Activated naive CD8-positive, alpha-beta T cell treated with anti-CD3 and anti-CD28 coated beads, Interleukin-2, amount 10 ng/mL, durations not matched to agents 7 days and 5 days (primary cell): ENCODE results near the gene MLKL. TPM values are rescaled to one million over a fixed set of nuclear protein-coding genes. Genes with fewer than 3 reads are reported as not detected.
"Not testable (repeated sequence)": the region's sequence is repeated elsewhere in the genome, so short reads cannot be mapped to it uniquely, and the experiment has no call there.

ENCODE experiments used
- ATAC-seq: fragments of 150-1000 bp; cut with Tn5 transposase; one replicate; pipeline ENCODE4 v1.10.0; 2021; ENCODE audit warnings: low read depth, moderate library complexity
- POLR2A ChIA-PET: fragments of 350-600 bp; sonication (Branson Sonifier 250); formaldehyde crosslinking; loops from one replicate; lab custom pipeline; 2021; ENCODE audit warnings: antibody characterized with exemption; lab: Charles Lee
- DNase-seq: peaks from one replicate; pipeline ENCODE4 v3.0.0; 2021
- H3K27ac Mint-ChIP-seq: one replicate; pipeline ENCODE4 v1.8.0; 2022; ENCODE audit warnings: mild to moderate bottlenecking, mixed read lengths
- H3K27me3 Mint-ChIP-seq: one replicate; pipeline ENCODE4 v1.8.0; 2022; ENCODE audit warnings: mild to moderate bottlenecking, moderate library complexity, mixed read lengths
- H3K36me3 Mint-ChIP-seq: one replicate; pipeline ENCODE4 v1.8.0; 2021; ENCODE audit warnings: mild to moderate bottlenecking, mixed read lengths
- H3K4me1 Mint-ChIP-seq: one replicate; pipeline ENCODE4 v1.8.0; 2021; ENCODE audit warnings: mixed read lengths
- H3K4me3 Mint-ChIP-seq: one replicate; pipeline ENCODE4 v1.8.0; 2022; ENCODE audit warnings: mild to moderate bottlenecking, moderate library complexity, mixed read lengths
- H3K9me3 Mint-ChIP-seq: one replicate; pipeline ENCODE4 v1.8.0; 2021; ENCODE audit warnings: mixed read lengths
- total RNA-seq, 2 experiments: library from RNA; stranded (reverse); gene quantifications; one replicate each; pipeline ENCODE4 v1.2.3, GENCODE V29; 2021

The MLKL gene
- total RNA-seq, 2 experiments from 2014 or later: 25.6 to 28.7 TPM

DNA sequence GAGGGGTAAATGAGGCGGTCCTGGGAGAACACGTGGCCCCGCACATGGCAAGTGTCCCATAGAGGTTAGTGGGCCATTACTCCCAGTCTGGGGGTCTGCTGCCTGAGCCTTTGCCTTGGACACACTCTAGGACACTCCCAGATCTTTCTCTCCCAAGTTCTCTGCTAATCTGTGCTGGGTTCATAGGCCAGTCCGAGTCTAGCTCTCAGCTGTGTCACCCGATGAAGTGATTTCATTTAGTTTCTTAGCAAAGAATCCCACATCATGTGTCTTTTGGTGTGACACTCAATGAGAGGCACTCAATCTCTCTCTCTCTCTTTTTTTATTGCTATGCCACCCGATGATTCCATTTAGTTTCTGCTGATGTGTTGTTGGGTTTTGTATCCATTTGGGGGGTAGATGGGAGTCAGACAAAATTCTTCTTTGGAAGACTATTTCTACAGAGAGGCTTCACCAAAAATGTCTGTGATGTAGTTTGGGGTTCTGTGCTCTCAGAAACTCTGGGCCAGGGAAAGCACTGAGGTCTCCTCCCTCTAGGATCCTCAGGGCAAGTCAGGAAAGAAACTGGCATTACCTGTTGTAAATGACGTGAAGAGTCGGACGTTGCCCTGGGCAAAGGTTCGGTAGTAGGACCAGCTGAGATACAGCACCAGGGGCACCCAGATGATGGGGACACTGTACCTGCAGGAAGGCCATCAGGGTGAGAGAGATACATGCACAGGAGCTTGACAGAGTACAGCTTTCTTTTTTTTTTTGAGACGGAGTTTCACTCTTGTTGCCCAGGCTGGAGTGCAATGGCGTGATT is 25.2 kb upstream of the MLKL start:
- ATAC-seq: no peak
- no peaks in the 10 kb centered on the region for H3K36me3 Mint-ChIP-seq
- no peak overlapping the region for H3K27ac Mint-ChIP-seq
- H3K4me3 Mint-ChIP-seq: no peak overlapping the region
- H3K9me3 Mint-ChIP-seq: peaks cover 9% of the 10 kb centered on the region
- POLR2A ChIA-PET: no interaction called here
- H3K27me3 Mint-ChIP-seq: peaks cover under 1% of the 10 kb centered on the region
- DNase-seq: no peak
- H3K4me1 Mint-ChIP-seq: peaks cover 12% of the 10 kb centered on the region

GRCh38 chr16:74724820-74725549 is 24.3 kb upstream of the MLKL start:
- Mint-ChIP-seq H3K4me1 (peaks cover 8% of the 10 kb centered on the region), H3K36me3 (no peaks in the 10 kb centered on the region), H3K27ac (no peak overlapping the region), H3K27me3 (no peaks in the 10 kb centered on the region), H3K9me3 (peaks cover 9% of the 10 kb centered on the region), H3K4me3 (no peak overlapping the region)
- DNase-seq: no peak
- POLR2A ChIA-PET: no interaction called here
- no peak for ATAC-seq

DNA sequence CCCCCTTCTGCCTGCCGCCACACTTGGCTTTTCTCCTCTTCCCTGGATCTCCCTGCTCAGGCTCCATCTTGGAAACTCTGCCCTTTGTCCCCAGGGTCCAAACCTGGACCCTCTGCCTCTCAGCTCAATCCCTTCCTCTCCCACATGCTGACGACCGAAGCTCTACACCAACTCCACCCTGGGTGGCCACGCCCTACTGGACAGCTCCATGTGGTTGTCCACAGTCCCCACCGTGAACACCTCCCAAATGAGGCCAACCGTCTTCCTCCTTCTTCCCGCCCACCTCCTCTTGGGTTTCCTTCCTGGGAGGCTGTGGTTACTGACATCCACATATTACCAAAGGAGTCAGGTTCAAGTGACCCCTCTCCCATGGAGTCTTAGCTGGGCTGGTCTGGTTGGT is 22.6 kb upstream of the MLKL start:
- no peaks in the 10 kb centered on the region for H3K36me3 Mint-ChIP-seq
- DNase-seq (no peak), ATAC-seq (no peak)
- POLR2A ChIA-PET: no interaction called here
- no peak overlapping the region for H3K4me3 Mint-ChIP-seq
- H3K4me1 Mint-ChIP-seq: no peaks in the 10 kb centered on the region
- peaks cover 2% of the 10 kb centered on the region for H3K27me3 Mint-ChIP-seq
- H3K9me3 Mint-ChIP-seq: peaks cover 9% of the 10 kb centered on the region
- H3K27ac Mint-ChIP-seq: no peak overlapping the region

GRCh38 chr16:74722156-74722555 is 21.5 kb upstream of the MLKL start:
- H3K4me1 Mint-ChIP-seq, ATAC-seq, H3K27me3 Mint-ChIP-seq, H3K9me3 Mint-ChIP-seq, POLR2A ChIA-PET, H3K27ac Mint-ChIP-seq, DNase-seq, H3K36me3 Mint-ChIP-seq, H3K4me3 Mint-ChIP-seq: not testable (repeated sequence)

DNA sequence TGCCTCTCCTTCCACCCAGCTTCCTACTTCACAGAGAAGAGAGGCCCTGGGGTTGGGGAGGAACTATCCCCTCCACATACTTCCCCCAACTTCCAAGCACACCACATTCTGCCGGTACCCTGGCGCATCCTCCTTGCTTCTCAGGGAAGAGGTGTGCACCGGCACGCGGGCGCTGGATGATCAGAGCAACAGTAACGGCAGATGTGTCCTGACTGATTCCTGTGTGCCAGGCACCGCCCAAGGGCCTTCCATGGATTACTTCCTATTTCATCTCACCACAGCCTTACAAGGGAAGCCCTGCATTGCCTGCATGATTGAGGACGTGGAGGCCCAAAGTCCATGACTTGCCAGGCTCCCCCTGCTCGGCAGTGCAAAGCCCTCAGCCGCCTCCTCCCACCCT is 21.1 kb upstream of the MLKL start:
- POLR2A ChIA-PET: no interaction called here
- Mint-ChIP-seq H3K27me3 (peaks cover 2% of the 10 kb centered on the region), H3K36me3 (no peaks in the 10 kb centered on the region), H3K4me1 (no peaks in the 10 kb centered on the region), H3K4me3 (no peak overlapping the region), H3K9me3 (peaks cover 3% of the 10 kb centered on the region), H3K27ac (no peak overlapping the region)
- DNase-seq (no peak), ATAC-seq (no peak)

- no peaks in the 10 kb centered on the region for H3K36me3 Mint-ChIP-seq
- ATAC-seq (no peak), DNase-seq (no peak)
- no peak overlapping the region for H3K27ac Mint-ChIP-seq
- peaks cover 2% of the 10 kb centered on the region for H3K27me3 Mint-ChIP-seq
- H3K9me3 Mint-ChIP-seq: no peaks in the 10 kb centered on the region
- no peaks in the 10 kb centered on the region for H3K4me1 Mint-ChIP-seq
- POLR2A ChIA-PET: no interaction called here
- H3K4me3 Mint-ChIP-seq: no peak overlapping the region
These were observed 19.9 kb upstream of the MLKL start for GRCh38 chr16:74720579-74720978.

- H3K36me3 Mint-ChIP-seq: no peaks in the 10 kb centered on the region
- DNase-seq: no peak
- H3K4me3 Mint-ChIP-seq: no peak overlapping the region
- H3K27ac Mint-ChIP-seq: no peak overlapping the region
- POLR2A ChIA-PET: no interaction called here
- no peak for ATAC-seq
- no peaks in the 10 kb centered on the region for H3K9me3 Mint-ChIP-seq
- no peaks in the 10 kb centered on the region for H3K4me1 Mint-ChIP-seq
- peaks cover 2% of the 10 kb centered on the region for H3K27me3 Mint-ChIP-seq
These were observed 18.3 kb upstream of the MLKL start for GRCh38 chr16:74718741-74719610.

GRCh38 chr16:74718140-74718539 is 17.5 kb upstream of the MLKL start:
- H3K27ac Mint-ChIP-seq: no peak overlapping the region
- DNase-seq: no peak
- no peaks in the 10 kb centered on the region for H3K9me3 Mint-ChIP-seq
- POLR2A ChIA-PET: no interaction called here
- H3K36me3 Mint-ChIP-seq: no peaks in the 10 kb centered on the region
- H3K4me1 Mint-ChIP-seq: no peaks in the 10 kb centered on the region
- peaks cover 2% of the 10 kb centered on the region for H3K27me3 Mint-ChIP-seq
- no peak for ATAC-seq
- H3K4me3 Mint-ChIP-seq: no peak overlapping the region

DNA sequence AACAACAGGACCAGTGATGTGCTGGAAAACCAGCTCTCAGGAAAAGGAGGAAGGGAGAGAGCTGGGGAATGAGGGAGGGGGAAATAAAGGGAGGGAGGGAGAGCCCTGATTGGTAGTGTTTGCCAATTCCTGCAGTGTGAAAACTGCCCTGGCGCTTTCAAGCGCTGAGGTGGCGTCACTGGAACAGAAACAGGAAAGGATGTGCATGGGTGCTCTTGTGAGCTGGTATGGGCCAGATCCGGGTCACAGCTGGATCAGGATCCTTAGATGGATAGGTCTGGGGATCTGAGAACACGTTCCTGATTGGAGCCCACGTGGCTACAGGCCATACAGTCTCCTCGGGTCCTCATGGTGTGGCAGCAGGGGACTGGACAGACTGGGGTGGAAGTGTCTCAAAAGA is 16.7 kb upstream of the MLKL start:
- H3K27ac Mint-ChIP-seq: no peak overlapping the region
- DNase-seq: no peak
- H3K4me3 Mint-ChIP-seq: no peak overlapping the region
- POLR2A ChIA-PET: no interaction called here
- ATAC-seq: no peak
- H3K36me3 Mint-ChIP-seq: no peaks in the 10 kb centered on the region
- H3K27me3 Mint-ChIP-seq: peaks cover 2% of the 10 kb centered on the region
- H3K9me3 Mint-ChIP-seq: no peaks in the 10 kb centered on the region
- H3K4me1 Mint-ChIP-seq: no peaks in the 10 kb centered on the region

DNA sequence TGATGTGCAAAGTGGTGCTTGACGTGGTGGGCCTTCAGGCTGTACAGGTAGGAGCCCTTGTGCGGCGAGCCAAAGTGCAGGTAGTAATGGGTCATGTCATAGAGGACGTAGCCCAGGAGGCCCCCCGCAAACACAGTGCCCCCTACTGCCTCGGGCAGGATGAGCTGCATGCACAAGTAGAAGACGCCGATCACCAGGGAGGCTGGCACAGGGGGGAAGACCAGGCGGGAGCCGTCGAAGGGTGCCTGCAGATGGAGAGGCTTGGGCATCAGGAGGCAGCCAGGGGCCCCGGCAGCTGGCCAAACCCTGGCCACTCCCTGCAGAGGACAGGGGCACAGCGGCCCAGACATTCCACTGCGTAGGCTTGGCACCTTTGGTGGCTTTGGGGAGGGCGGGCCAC is 15.7 kb upstream of the MLKL start:
- no peak overlapping the region for H3K27ac Mint-ChIP-seq
- H3K36me3 Mint-ChIP-seq: no peaks in the 10 kb centered on the region
- POLR2A ChIA-PET: no interaction called here
- DNase-seq (no peak), ATAC-seq (no peak)
- H3K27me3 Mint-ChIP-seq: peaks cover 2% of the 10 kb centered on the region
- no peaks in the 10 kb centered on the region for H3K4me1 Mint-ChIP-seq
- H3K9me3 Mint-ChIP-seq: no peaks in the 10 kb centered on the region
- H3K4me3 Mint-ChIP-seq: no peak overlapping the region

DNA sequence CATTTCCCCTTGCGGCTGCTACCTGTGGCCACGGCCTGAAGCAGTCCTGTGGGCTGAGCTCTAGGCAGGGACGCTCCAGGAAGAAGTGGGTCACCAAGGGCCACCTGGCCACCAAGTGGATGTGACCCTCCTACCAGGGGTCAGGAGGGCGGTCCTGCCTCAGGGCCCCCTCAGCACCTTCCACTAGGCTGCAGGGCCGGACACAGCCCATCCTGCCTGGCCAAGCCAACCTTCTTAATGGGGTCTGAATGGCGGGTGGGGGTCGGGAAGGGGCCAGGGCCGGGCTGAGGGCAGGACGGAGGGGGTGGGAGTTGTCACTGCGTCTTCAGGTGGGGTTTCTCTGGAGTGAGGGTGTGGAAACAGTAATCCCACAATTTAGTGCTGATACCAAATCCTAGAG is 13.2 kb upstream of the MLKL start:
- no peaks in the 10 kb centered on the region for H3K36me3 Mint-ChIP-seq
- H3K9me3 Mint-ChIP-seq: no peaks in the 10 kb centered on the region
- H3K27ac Mint-ChIP-seq: no peak overlapping the region
- peaks cover 4% of the 10 kb centered on the region for H3K4me1 Mint-ChIP-seq
- ATAC-seq (no peak), DNase-seq (no peak)
- no peaks in the 10 kb centered on the region for H3K27me3 Mint-ChIP-seq
- POLR2A ChIA-PET: no interaction called here
- H3K4me3 Mint-ChIP-seq: no peak overlapping the region

- Mint-ChIP-seq H3K9me3 (no peaks in the 10 kb centered on the region), H3K4me1 (peaks cover 4% of the 10 kb centered on the region), H3K36me3 (no peaks in the 10 kb centered on the region), H3K4me3 (no peak overlapping the region), H3K27me3 (peaks cover 1% of the 10 kb centered on the region), H3K27ac (no peak overlapping the region)
- ATAC-seq: no peak
- DNase-seq: no peak
- POLR2A ChIA-PET: interaction anchor here (0.5 kb wide), 1 partner anchor 354 kb away, joined by 4 read pairs; no protein-coding TSS in a partner anchor
These were observed 12.7 kb upstream of the MLKL start for GRCh38 chr16:74713325-74713724.

DNA sequence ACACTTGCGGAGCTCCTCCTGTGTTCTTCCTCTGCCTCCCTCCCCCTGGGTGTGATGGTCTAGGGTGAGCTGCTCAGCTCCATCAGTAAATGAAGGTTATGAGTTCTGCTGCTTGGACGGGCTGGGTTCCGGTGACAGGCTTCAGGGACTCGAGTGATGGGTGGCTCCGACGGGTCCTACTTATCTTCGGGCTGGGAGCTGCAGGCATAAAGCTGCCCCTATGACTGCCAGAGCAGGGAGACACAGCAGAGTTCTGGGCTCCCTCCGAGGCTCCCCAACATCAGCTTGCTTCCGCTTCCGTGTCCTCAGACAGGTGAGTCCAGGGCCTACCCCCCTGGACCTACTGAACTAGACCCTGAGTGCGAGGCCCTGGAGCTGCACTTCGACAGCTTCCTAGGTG is 11.3 kb upstream of the MLKL start:
- Mint-ChIP-seq H3K4me3 (no peak overlapping the region), H3K36me3 (no peaks in the 10 kb centered on the region), H3K4me1 (peaks cover 4% of the 10 kb centered on the region), H3K27me3 (peaks cover 5% of the 10 kb centered on the region), H3K9me3 (no peaks in the 10 kb centered on the region), H3K27ac (no peak overlapping the region)
- no peak for DNase-seq
- POLR2A ChIA-PET: interaction anchor here (0.6 kb wide), 1 partner anchor 141 kb away, joined by 3 read pairs; no protein-coding TSS in a partner anchor
- ATAC-seq: no peak
